HG02798 (cell line): ENCODE results near the gene FAM83E.
"Not testable (repeated sequence)": the region's sequence is repeated elsewhere in the genome, so short reads cannot be mapped to it uniquely, and the experiment has no call there.

ENCODE experiments used
- ATAC-seq: cut with Tn5 transposase; IDR thresholded peaks from one replicate; pipeline ENCODE4 v1.9.1; 2021; ENCODE audit warnings: mild to moderate bottlenecking; ENCODE audit not compliant: unreplicated experiment, poor library complexity

Gene FAM83E

GRCh38 chr19:48614436-48615230 is at the start of gene FAM83E:
TSS of gene FAM83E (minus strand) at chr19:48615076. CDS start at chr19:48613372, 1,704 bp downstream.
- no peak for ATAC-seq

- no peak for ATAC-seq
Observed at GRCh38 chr19:48664476-48664875, 49.6 kb upstream of the FAM83E start.

GRCh38 chr19:48663667-48664066 is 48.8 kb upstream of the FAM83E start:
- no peak for ATAC-seq

GRCh38 chr19:48661711-48662090 is 46.8 kb upstream of the FAM83E start:
- ATAC-seq, result no peak

GRCh38 chr19:48660852-48661710 is 46.2 kb upstream of the FAM83E start:
- ATAC-seq, result peak; percentile 87

GRCh38 chr19:48659768-48660167 is 44.9 kb upstream of the FAM83E start:
- no peak for ATAC-seq

- no peak for ATAC-seq
Observed at GRCh38 chr19:48658483-48658882, 43.6 kb upstream of the FAM83E start.

- not testable (repeated sequence) for ATAC-seq
Observed at GRCh38 chr19:48657828-48658227, 43.0 kb upstream of the FAM83E start.

- no peak for ATAC-seq
Observed at GRCh38 chr19:48656840-48657474, 42.1 kb upstream of the FAM83E start.

GRCh38 chr19:48654299-48655059 is 39.6 kb upstream of the FAM83E start:
- no peak for ATAC-seq

- ATAC-seq, result no peak
Observed at GRCh38 chr19:48651683-48652048, 36.8 kb upstream of the FAM83E start.

GRCh38 chr19:48650974-48651682 is 36.3 kb upstream of the FAM83E start:
- no peak for ATAC-seq

GRCh38 chr19:48648134-48648533 is 33.3 kb upstream of the FAM83E start:
- ATAC-seq, result no peak

- no peak for ATAC-seq
Observed at GRCh38 chr19:48646722-48647216, 31.9 kb upstream of the FAM83E start.

GRCh38 chr19:48646001-48646721 is 31.3 kb upstream of the FAM83E start, which contains the start of gene CA11:
TSS of gene CA11 (minus strand) at chr19:48646187. CDS start at chr19:48645632, 555 bp downstream.
- ATAC-seq, result peak; percentile 88

GRCh38 chr19:48645620-48646000 is 30.7 kb upstream of the FAM83E start:
- no peak for ATAC-seq

GRCh38 chr19:48644839-48645619 is 30.2 kb upstream of the FAM83E start:
- peak; percentile 44 for ATAC-seq

- no peak for ATAC-seq
Observed at GRCh38 chr19:48644355-48644754, 29.5 kb upstream of the FAM83E start.
